Measurements from ENCODE around the gene RAB6B.

Gene RAB6B

GRCh38 chr3:133930341-133930933, 34.8 kb upstream of the RAB6B start:
- peak; percentile 9 for DNase-seq

- DNase-seq = no peak
These were observed 33.4 kb upstream of the RAB6B start for GRCh38 chr3:133928903-133929607.

- no peak for DNase-seq
These were observed 32.6 kb upstream of the RAB6B start for GRCh38 chr3:133928136-133928893.

- no peak for DNase-seq
These were observed 31.9 kb upstream of the RAB6B start for GRCh38 chr3:133927540-133928066.

- no peak for DNase-seq
These were observed 31.3 kb upstream of the RAB6B start for GRCh38 chr3:133926736-133927539.

GRCh38 chr3:133925960-133926735, 30.5 kb upstream of the RAB6B start:
- no peak for DNase-seq

GRCh38 chr3:133924041-133924440, 28.4 kb upstream of the RAB6B start:
- DNase-seq = no peak

- DNase-seq = no peak
These were observed 25.9 kb upstream of the RAB6B start for GRCh38 chr3:133921592-133921991.

- DNase-seq = no peak
These were observed 21.5 kb upstream of the RAB6B start for GRCh38 chr3:133917144-133917543.

- no peak for DNase-seq
These were observed 20.3 kb upstream of the RAB6B start for GRCh38 chr3:133915685-133916658.

GRCh38 chr3:133914839-133915600, 19.3 kb upstream of the RAB6B start:
- no peak for DNase-seq

GRCh38 chr3:133910422-133910821, 14.7 kb upstream of the RAB6B start:
- no peak for DNase-seq

GRCh38 chr3:133905376-133905775, 9.7 kb upstream of the RAB6B start:
- DNase-seq = no peak

- DNase-seq = no peak
These were observed 6.2 kb upstream of the RAB6B start for GRCh38 chr3:133901847-133902246.

GRCh38 chr3:133901083-133901482, 5.4 kb upstream of the RAB6B start:
- no peak for DNase-seq

GRCh38 chr3:133899311-133899710, 3.6 kb upstream of the RAB6B start:
- DNase-seq = no peak

GRCh38 chr3:133897547-133897946, 1.9 kb upstream of the RAB6B start:
- no peak for DNase-seq

- DNase-seq = no peak
These were observed 500 bp upstream of the RAB6B start for GRCh38 chr3:133896002-133896761.

All from NCI-H774 (cell line).